Caco-2 (cell line): Measurements from ENCODE around the gene TAF3. TPM values are rescaled to one million over a fixed set of nuclear protein-coding genes. Genes with fewer than 3 reads are reported as not detected.

ENCODE experiments used
- BruUV-seq: library from RNA; stranded (reverse); fragments of 400-500 nt; replicated peaks from 2 replicates; lab custom pipeline; 2021; lab: Mats Ljungman, UMichigan
- CTCF ChIA-PET: fragments of 300-600 bp; sonication (Branson Sonifier 250); formaldehyde crosslinking; loops from one replicate; lab custom pipeline; 2022; ENCODE audit warnings: antibody characterized with exemption; lab: Charles Lee
- POLR2A ChIA-PET: fragments of 300-600 bp; sonication (Branson Sonifier 250); formaldehyde crosslinking; loops from one replicate; lab custom pipeline; 2022; ENCODE audit warnings: antibody characterized with exemption; lab: Charles Lee
- DNase-seq, 2 experiments: peaks; one replicate each; pipeline versions ENCODE4 v3.0.0 to v3.0.0-alpha.2; 2020 to 2022
- H3K27me3 ChIP-seq: replicated peaks from 2 replicates; pipeline ENCODE4 v1.6.0; 2011; ENCODE audit warnings: low read length; ENCODE audit not compliant: control insufficient read depth, insufficient read depth
- H3K36me3 ChIP-seq: 2 replicates; pipeline ENCODE4 v1.5.1; 2011; ENCODE audit warnings: low read length; ENCODE audit not compliant: control insufficient read depth, insufficient read depth
- H3K4me1 ChIP-seq: fragments of 250-450 bp; sonication (Bioruptor Pico); 2 replicates; pipeline ENCODE4 v1.5.1; 2020; ENCODE audit warnings: mild to moderate bottlenecking
- H3K4me3 ChIP-seq: 2 replicates; pipeline ENCODE4 v1.5.1; 2011; ENCODE audit warnings: low read depth, mild to moderate bottlenecking, control low read depth, low read length
- H3K9me3 ChIP-seq: fragments of 250-450 bp; sonication (Bioruptor Pico); 2 replicates; pipeline ENCODE4 v1.5.1; 2020; ENCODE audit warnings: mild to moderate bottlenecking, moderate library complexity
- H3K27ac Mint-ChIP-seq: one replicate; pipeline ENCODE4 v1.8.0; 2022; ENCODE audit warnings: mixed read lengths; ENCODE audit not compliant: unreplicated experiment
- H3K27me3 Mint-ChIP-seq: one replicate; pipeline ENCODE4 v1.8.0; 2022; ENCODE audit warnings: mixed read lengths; ENCODE audit not compliant: insufficient read depth, unreplicated experiment
- H3K36me3 Mint-ChIP-seq: one replicate; pipeline ENCODE4 v1.8.0; 2022; ENCODE audit warnings: mild to moderate bottlenecking, mixed read lengths; ENCODE audit not compliant: insufficient read depth, unreplicated experiment
- H3K4me1 Mint-ChIP-seq: one replicate; pipeline ENCODE4 v1.8.0; 2022; ENCODE audit warnings: low read depth, mixed read lengths; ENCODE audit not compliant: unreplicated experiment
- H3K4me3 Mint-ChIP-seq: one replicate; pipeline ENCODE4 v1.8.0; 2022; ENCODE audit warnings: mild to moderate bottlenecking, moderate library complexity, mixed read lengths; ENCODE audit not compliant: unreplicated experiment
- H3K9me3 Mint-ChIP-seq: one replicate; pipeline ENCODE4 v1.8.0; 2022; ENCODE audit warnings: mixed read lengths; ENCODE audit not compliant: unreplicated experiment
- CTCF ChIP-seq, 2 experiments: fragments of 200-600 bp in 1 of 2; IDR thresholded peaks; 1 replicate in 1 of 2; 2 replicates in 1 of 2; pipeline versions ENCODE4 v1.5.1 to v1.8.0; 2011 to 2022; ENCODE audit warnings: antibody characterized with exemption in 1 of 2, control low read depth in 1 of 2, inconsistent platforms in 1 of 2, low read depth in 1 of 2, low read length in 1 of 2, mild to moderate bottlenecking in 1 of 2, moderate library complexity in 1 of 2; ENCODE audit not compliant: insufficient read depth in 1 of 2, severe bottlenecking in 1 of 2, unreplicated experiment in 1 of 2
- intact Hi-C: fragments of 100-400 bp; cut with micrococcal nuclease; formaldehyde crosslinking; loops from one replicate; pipeline ENCODE4 v1.10.0; 2022; ENCODE audit not compliant: unreplicated experiment
- total RNA-seq: library from RNA; stranded (reverse); gene quantifications from 2 replicates; pipeline ENCODE4 v1.2.3, GENCODE V29; 2022

The TAF3 gene
- total RNA-seq, 1 experiment from 2014 or later, result 30.6 TPM

GRCh38 chr10:8056378-8056777 lies 238.1 kb downstream of the TAF3 start:
- H3K27me3 ChIP-seq, result no peaks in the 10 kb centered on the region

GRCh38 chr10:8056871-8057331 lies 238.6 kb downstream of the TAF3 start:
- Histone ChIP-seq H3K9me3 (no peaks in the 10 kb centered on the region), H3K4me1 (peaks cover 25% of the 10 kb centered on the region), H3K27me3 (no peaks in the 10 kb centered on the region), H3K4me3 (no peak overlapping the region), H3K36me3 (no peaks in the 10 kb centered on the region; the same call in none of the 2 replicates)
- POLR2A ChIA-PET, result no interaction called here
- Mint-ChIP-seq H3K9me3 (no peaks in the 10 kb centered on the region), H3K27ac (peak overlapping the region; percentile 76), H3K36me3 (peaks cover 74% of the 10 kb centered on the region), H3K27me3 (no peaks in the 10 kb centered on the region), H3K4me3 (peak overlapping the region; percentile 66), H3K4me1 (peaks cover 36% of the 10 kb centered on the region)
- TF ChIP-seq CTCF (IDR thresholded peaks at IDR 0.05; ENCODE audit: insufficient read depth in 1 of 2, low read depth in 1 of 2, low read length in 1 of 2, severe bottlenecking in 1 of 2, unreplicated experiment in 1 of 2), result no peak
- intact Hi-C loops, result loop anchor here (10.0 kb wide), 1 partner anchor 1248 kb away; no protein-coding TSS in a partner anchor
- no TSS peak for BruUV-seq
- no peak for DNase-seq
- CTCF ChIA-PET, result no interaction called here

More at GRCh38 chr10:8056378-8056777, 238.1 kb downstream of the TAF3 start:
- TF ChIP-seq CTCF (IDR thresholded peaks at IDR 0.05; ENCODE audit: insufficient read depth in 1 of 2, low read depth in 1 of 2, low read length in 1 of 2, severe bottlenecking in 1 of 2, unreplicated experiment in 1 of 2), result no peak
- H3K4me1 ChIP-seq, result peaks cover 24% of the 10 kb centered on the region
- Mint-ChIP-seq H3K4me3 (peak overlapping the region; percentile 66), H3K4me1 (peaks cover 36% of the 10 kb centered on the region), H3K27me3 (no peaks in the 10 kb centered on the region), H3K27ac (peak overlapping the region; percentile 76), H3K36me3 (peaks cover 69% of the 10 kb centered on the region), H3K9me3 (no peaks in the 10 kb centered on the region)
- CTCF ChIA-PET, result no interaction called here
- DNase-seq, result no peak
- POLR2A ChIA-PET, result interaction anchor here (0.5 kb wide), 1 partner anchor 77 kb away, joined by 4 read pairs; no protein-coding TSS in a partner anchor
- no peaks in the 10 kb centered on the region for H3K9me3 ChIP-seq
- H3K36me3 ChIP-seq, result no peaks in the 10 kb centered on the region; the same call in none of the 2 replicates
- intact Hi-C loops, result loop anchor here (10.0 kb wide), 1 partner anchor 1248 kb away; no protein-coding TSS in a partner anchor
- BruUV-seq, result no TSS peak
- H3K4me3 ChIP-seq, result no peak overlapping the region

- intact Hi-C loops, result loop anchor here (10.0 kb wide), 1 partner anchor 1247 kb away; no protein-coding TSS in a partner anchor
- Mint-ChIP-seq H3K4me1 (peaks cover 36% of the 10 kb centered on the region), H3K9me3 (no peaks in the 10 kb centered on the region), H3K36me3 (peaks cover 83% of the 10 kb centered on the region), H3K4me3 (peak overlapping the region; percentile 65), H3K27me3 (no peaks in the 10 kb centered on the region), H3K27ac (peak overlapping the region; percentile 76)
- no TSS peak for BruUV-seq
- H3K36me3 ChIP-seq, result no peaks in the 10 kb centered on the region; the same call in none of the 2 replicates
- no peaks in the 10 kb centered on the region for H3K27me3 ChIP-seq
- DNase-seq, result peak in 1 of 2 experiments; percentile 32
- no peak for TF ChIP-seq CTCF (IDR thresholded peaks at IDR 0.05; ENCODE audit: insufficient read depth in 1 of 2, low read depth in 1 of 2, low read length in 1 of 2, severe bottlenecking in 1 of 2, unreplicated experiment in 1 of 2)
- H3K4me1 ChIP-seq, result peaks cover 31% of the 10 kb centered on the region
- POLR2A ChIA-PET, result no interaction called here
- CTCF ChIA-PET, result no interaction called here
- H3K4me3 ChIP-seq, result no peak overlapping the region
- H3K9me3 ChIP-seq, result no peaks in the 10 kb centered on the region
Observed at GRCh38 chr10:8057636-8058273, 239.4 kb downstream of the TAF3 start.
